Adipose tissue (tissue), 3 donors: ENCODE data around the gene CDH5. TPM values are rescaled to one million over a fixed set of nuclear protein-coding genes. Genes with fewer than 3 reads are reported as not detected.

Source experiments
- H3K27ac ChIP-seq: one replicate; pipeline ENCODE4 v1.5.1; 2013; ENCODE audit warnings: low read depth, low read length
- WGBS, 3 donors: extraction: QIAGEN DNeasy Blood & Tissue Kit; methylation state at CpG; one replicate each; pipeline ENCODE4 v1.1.7; 2013; 5-methylcytosine and 5-hydroxymethylcytosine counted together
- polyA plus RNA-seq, 3 donors: library from polyadenylated mRNA; stranded (reverse); fragments of 200-250 nt; gene quantifications; one replicate each; pipeline ENCODE4 v1.2.3, GENCODE V29; 2013
- donor health status: healthy with polysubstance abuse.
- donor health status: Bipolar disorder and iron deficiency.
- donor health status: healthy.

CDH5 gene
- polyA plus RNA-seq, 3 donors, result 10.3 to 82.7 (median 54.0) TPM

DNA sequence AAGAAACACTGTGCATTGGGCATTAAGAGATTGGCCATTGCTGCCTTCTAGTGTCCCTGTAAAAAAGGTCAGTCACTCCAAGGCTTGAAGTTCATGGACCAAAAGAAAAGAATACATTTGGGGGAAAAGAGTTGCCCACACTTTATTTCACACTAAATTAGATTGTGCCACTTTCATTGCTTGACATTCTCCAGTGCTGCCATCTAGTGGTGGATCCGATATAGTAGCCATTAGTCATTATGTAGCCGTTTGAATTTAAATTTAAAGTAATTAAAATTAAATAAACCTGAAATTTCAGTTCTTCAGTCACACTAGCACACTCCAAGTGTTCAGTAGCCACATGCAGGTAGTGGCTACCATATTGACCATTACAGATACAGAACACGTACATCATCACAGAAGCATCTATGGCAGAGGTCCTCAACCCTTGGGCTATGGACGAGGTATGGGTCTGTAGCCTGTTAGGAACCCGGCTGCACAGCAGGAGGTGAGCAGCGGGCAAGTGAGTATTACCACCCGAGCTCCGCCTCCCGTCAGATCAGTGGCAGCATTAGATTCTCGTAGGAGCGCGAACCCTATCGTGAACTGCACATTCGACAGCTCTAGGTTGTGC, 21.9 kb upstream of the CDH5 start:
- no peak overlapping the region for H3K27ac ChIP-seq
- 59 to 66% (median 62%) methylated on average over 14 of the region's 14 CpGs for WGBS, 3 donors

DNA sequence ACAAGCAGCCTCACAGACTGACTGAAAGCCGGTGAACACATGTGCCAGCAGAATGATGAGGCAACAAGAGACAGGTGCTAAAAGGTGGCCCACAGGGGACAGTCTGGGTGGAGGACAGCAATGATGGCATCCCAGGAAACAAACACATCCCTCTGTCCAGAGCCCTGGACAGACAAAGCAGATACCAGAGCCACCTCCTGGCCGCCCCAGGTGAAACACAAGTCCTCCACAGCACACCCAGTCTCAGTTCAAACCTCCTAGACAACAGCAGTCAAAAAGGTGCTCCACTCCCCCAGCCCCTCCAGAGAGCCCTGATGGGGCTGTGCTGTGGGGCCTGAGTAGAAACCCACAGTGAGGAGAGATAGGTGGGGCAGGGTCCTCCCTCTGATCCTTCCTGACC, 20.3 kb upstream of the CDH5 start:
- 91 to 94% (median 93%) methylated on average over 2 of the region's 2 CpGs for WGBS, 3 donors
- H3K27ac ChIP-seq, result no peak overlapping the region

DNA sequence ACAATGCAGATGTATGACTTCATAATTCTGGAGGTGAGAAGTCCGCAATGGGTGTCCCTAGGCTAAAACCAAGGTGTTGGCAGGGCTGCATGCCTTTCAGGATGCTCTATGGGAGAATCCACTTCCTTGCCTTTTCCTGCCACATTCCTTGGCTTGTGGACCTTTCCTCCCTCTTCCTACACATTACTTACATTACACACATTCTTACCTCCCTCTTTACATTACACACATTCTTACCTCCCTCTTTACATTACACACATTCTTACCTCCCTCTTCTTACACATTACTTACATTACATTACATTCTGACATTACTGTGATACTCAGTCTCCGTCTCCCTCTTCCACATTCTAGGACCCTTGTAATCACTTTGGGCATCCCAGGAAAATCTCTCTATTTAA, 14.2 kb upstream of the CDH5 start:
- 88 to 91% (median 91%) methylated on average over 2 of the region's 2 CpGs for WGBS, 3 donors
- H3K27ac ChIP-seq, result no peak overlapping the region

DNA sequence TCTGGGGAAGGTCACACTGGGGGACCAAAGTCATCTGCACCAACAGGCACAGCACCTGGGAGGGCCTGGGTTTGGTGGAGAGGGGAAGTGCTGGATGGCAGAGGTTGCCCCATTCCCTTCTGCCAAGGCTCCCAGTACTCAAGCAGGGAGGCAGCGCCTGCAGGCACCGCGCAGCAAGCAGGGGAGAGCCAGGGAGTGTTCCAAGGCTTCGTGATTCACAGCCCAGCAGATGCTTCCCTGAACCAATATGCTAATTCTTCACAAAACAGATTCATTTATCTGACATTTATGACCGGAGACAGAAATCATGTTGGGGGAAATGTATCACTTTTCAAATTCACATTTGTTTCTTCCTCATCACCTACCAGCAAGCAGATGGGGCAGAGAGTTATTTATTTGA, 13.4 kb upstream of the CDH5 start:
- H3K27ac ChIP-seq, result no peak overlapping the region
- 29 to 76% (median 67%) methylated on average over 5 of the region's 5 CpGs for WGBS, 3 donors

DNA sequence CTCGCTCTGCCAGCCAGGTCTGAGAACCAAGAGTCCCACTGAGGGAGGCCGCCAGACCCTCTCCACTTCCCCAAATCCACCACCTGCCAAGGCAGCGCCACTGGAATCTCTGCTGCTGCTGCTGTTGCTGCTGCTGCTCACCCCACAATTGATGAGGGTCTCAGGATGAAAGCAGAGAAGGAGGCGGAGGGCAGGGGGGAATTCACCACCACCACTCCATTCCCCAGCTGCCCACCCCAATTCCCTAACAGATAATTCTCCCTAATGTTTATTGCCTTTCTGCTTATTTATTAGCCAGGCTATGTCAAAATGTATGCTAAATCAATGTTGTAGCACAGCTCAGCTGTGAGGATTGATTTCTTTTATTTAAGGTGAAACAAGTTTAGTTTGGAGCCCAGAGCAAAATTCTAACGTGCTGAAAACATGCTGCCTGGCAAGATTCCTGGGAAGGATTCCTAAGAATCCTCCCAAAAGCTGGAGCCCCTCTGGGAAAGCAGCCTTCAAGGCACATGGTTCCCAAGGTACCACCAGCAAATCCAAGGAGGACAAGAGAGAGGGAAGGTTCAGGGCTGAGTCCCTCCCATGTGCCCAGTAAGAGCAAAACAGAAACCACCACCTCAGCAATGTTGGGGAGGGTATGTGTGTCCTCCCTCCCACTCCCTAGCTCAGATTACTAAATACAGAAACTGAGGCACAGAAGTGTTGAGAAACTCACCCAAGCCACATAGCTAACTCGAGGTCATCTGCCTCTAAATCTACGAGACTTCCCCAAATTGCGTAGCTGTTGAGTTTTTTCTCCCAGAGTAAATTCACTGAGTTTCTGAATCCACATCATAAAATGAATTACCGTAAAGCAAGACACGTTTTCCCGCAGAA, 12.2 kb upstream of the CDH5 start:
- WGBS, 3 donors, result 31 to 54% (median 52%) methylated on average over 11 of the region's 11 CpGs
- no peak overlapping the region for H3K27ac ChIP-seq

GRCh38 chr16:66355526-66355925, 11.0 kb upstream of the CDH5 start:
- WGBS, 3 donors, result 64 to 73% (median 71%) methylated on average over 8 of the region's 8 CpGs
- no peak overlapping the region for H3K27ac ChIP-seq

- H3K27ac ChIP-seq, result no peak overlapping the region
- WGBS, 3 donors, result 1 to 3% (median 1%) methylated on average over 5 of the region's 5 CpGs
Observed at GRCh38 chr16:66357523-66357928, 9.0 kb upstream of the CDH5 start.

GRCh38 chr16:66358231-66358630, 8.3 kb upstream of the CDH5 start:
- H3K27ac ChIP-seq, result no peak overlapping the region
- WGBS, 3 donors, result 64 to 89% (median 83%) methylated on average over 1 of the region's 1 CpG

GRCh38 chr16:66359012-66359411, 7.5 kb upstream of the CDH5 start:
- 63 to 80% (median 73%) methylated on average over 10 of the region's 10 CpGs for WGBS, 3 donors
- H3K27ac ChIP-seq, result no peak overlapping the region

DNA sequence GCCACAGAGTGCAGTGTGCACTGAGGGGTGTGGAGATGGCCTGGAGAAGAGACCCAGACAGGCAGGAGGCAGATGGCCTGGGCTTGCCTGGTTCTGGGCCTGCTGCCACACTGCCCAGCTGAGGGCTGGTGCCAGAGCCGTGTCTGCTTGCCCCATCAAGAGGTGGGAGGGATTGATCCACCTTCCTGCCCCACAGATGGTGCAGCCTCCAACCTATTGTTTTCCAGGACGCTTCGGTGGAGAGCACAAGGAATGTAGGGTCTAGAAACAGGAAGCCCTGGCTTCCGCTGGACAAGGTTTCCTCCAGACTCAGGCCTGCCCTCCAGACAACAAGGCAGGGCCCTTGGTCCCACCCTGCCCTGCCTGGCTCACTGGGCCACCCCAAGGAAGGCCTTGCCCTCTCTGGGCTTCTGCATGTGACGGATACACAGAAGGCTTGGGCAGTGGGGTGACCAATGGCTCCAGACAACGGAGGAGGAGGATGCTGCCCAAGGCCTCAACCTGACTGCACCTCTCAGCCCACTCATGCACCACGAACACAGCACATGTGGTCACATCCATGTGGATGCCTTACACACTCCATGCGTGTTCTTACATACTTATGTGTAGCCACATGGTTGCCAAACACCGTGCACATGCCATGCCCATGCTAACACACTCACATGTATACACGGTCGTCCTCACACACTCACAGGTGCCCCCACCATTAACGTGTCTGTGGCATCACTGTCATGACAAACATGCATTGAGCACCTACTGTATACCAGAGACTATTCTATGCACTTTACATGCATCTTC, 6.5 kb upstream of the CDH5 start:
- WGBS, 3 donors, result 59 to 62% (median 60%) methylated on average over 11 to 12 of the region's 12 CpGs

DNA sequence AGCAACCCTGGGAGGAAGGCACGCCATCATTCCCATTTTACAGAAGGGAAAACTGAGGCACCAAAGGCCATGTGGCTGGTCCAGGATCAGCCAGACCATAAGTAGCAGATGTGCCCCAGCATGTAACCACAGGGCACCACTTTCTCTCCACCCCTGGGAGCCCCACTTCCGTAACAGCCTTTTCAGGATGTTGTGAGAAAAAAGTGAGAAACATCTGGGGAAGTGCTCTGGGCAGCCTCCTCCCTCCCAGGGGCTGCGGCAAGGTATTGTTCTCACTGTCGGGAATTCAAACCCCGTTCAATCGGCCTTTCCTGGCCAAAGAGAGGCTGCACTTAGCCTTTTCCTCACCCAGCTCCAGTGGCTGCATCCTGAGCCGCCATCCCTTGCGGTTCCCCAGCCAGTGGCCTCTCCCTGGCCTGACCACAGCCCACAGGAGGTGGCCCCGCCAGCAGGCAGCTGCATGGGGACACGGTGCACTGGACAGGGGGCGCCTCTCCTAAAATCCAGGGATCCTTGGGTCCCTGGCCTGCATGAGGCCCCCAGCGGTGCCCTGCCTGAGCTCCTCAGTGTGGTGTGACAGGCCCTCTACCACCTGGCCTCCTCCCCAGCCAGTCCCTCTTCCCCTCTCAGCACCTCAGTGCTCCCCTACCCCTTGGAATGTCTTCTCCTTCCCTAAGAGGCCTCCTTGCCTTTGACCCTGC, 5.7 kb upstream of the CDH5 start:
- no peak overlapping the region for H3K27ac ChIP-seq
- WGBS, 3 donors, result 42 to 56% (median 42%) methylated on average over 12 of the region's 12 CpGs

More for the DNA sequence above, 6.5 kb upstream of the CDH5 start:
- H3K27ac ChIP-seq, result no peak overlapping the region

- no peak overlapping the region for H3K27ac ChIP-seq
- WGBS, 3 donors, result 58 to 60% (median 59%) methylated on average over 5 of the region's 5 CpGs
Observed at GRCh38 chr16:66361604-66362135, 4.8 kb upstream of the CDH5 start.

- no peak overlapping the region for H3K27ac ChIP-seq
- WGBS, 3 donors, result 66 to 70% (median 69%) methylated on average over 13 of the region's 13 CpGs
Observed at GRCh38 chr16:66363211-66363777, 3.2 kb upstream of the CDH5 start.

- 36 to 42% (median 37%) methylated on average over 16 of the region's 16 CpGs for WGBS, 3 donors
- H3K27ac ChIP-seq, result no peak overlapping the region
Observed at GRCh38 chr16:66364117-66364958, 2.2 kb upstream of the CDH5 start.

- 22 to 46% (median 35%) methylated on average over 2 of the region's 2 CpGs for WGBS, 3 donors
- H3K27ac ChIP-seq, result no peak overlapping the region
Observed at GRCh38 chr16:66364959-66365306, 1.6 kb upstream of the CDH5 start.

GRCh38 chr16:66365651-66366050, 840 bp upstream of the CDH5 start:
- H3K27ac ChIP-seq, result no peak overlapping the region
- WGBS, 3 donors, result 29 to 44% (median 44%) methylated on average over 4 of the region's 4 CpGs
